Endodermal cell (in vitro differentiated cells): ENCODE results near the gene CCSER1. TPM values are rescaled to one million over a fixed set of nuclear protein-coding genes. Genes with fewer than 3 reads are reported as not detected.
"Not testable (repeated sequence)": the region's sequence is repeated elsewhere in the genome, so short reads cannot be mapped to it uniquely, and the experiment has no call there.

ENCODE experiments used
- DNase-seq: peaks from one replicate; pipeline ENCODE4 v3.0.0-alpha.2; 2017
- H3K27ac ChIP-seq: 2 replicates; pipeline ENCODE4 v1.5.1; 2013; ENCODE audit warnings: mild to moderate bottlenecking, low read depth, low read length, moderate library complexity
- H3K27me3 ChIP-seq: 2 replicates; pipeline ENCODE4 v1.6.1; 2013; ENCODE audit warnings: mild to moderate bottlenecking, low read length, moderate library complexity; ENCODE audit not compliant: insufficient read depth, control insufficient read depth, poor library complexity, severe bottlenecking
- H3K36me3 ChIP-seq: 2 replicates; pipeline ENCODE4 v1.7.0; 2013; ENCODE audit warnings: mild to moderate bottlenecking, low read length, moderate library complexity; ENCODE audit not compliant: control insufficient read depth, insufficient read depth
- H3K4me1 ChIP-seq: one replicate; pipeline ENCODE4 v1.7.0; 2013; ENCODE audit warnings: low read length; ENCODE audit not compliant: control insufficient read depth, insufficient read depth
- H3K4me3 ChIP-seq: 2 replicates; pipeline ENCODE4 v1.5.1; 2013; ENCODE audit warnings: mild to moderate bottlenecking, low read length, moderate library complexity
- H3K9ac ChIP-seq: 2 replicates; pipeline ENCODE4 v1.6.1; 2013; ENCODE audit warnings: mild to moderate bottlenecking, low read length, moderate library complexity; ENCODE audit not compliant: poor library complexity, severe bottlenecking; ENCODE audit errors: extremely low read depth
- H3K9me3 ChIP-seq: 2 replicates; pipeline ENCODE4 v1.6.1; 2013; ENCODE audit warnings: mild to moderate bottlenecking, low read length, moderate library complexity; ENCODE audit not compliant: control insufficient read depth
- H3K27ac Mint-ChIP-seq: 2 replicates; pipeline ENCODE4 v1.8.0; 2020; ENCODE audit warnings: mixed read lengths
- H3K27me3 Mint-ChIP-seq: 2 replicates; pipeline ENCODE4 v1.8.0; 2021; ENCODE audit warnings: mild to moderate bottlenecking, mixed read lengths; ENCODE audit not compliant: insufficient read depth
- H3K36me3 Mint-ChIP-seq: 2 replicates; pipeline ENCODE4 v1.8.0; 2020; ENCODE audit warnings: low read depth, mixed read lengths
- H3K4me1 Mint-ChIP-seq: 2 replicates; pipeline ENCODE4 v1.8.0; 2020; ENCODE audit warnings: mixed read lengths
- H3K4me3 Mint-ChIP-seq: 2 replicates; pipeline ENCODE4 v1.8.0; 2020; ENCODE audit warnings: mild to moderate bottlenecking, moderate library complexity, mixed read lengths
- H3K9me3 Mint-ChIP-seq: 2 replicates; pipeline ENCODE4 v1.8.0; 2020; ENCODE audit warnings: mild to moderate bottlenecking, mixed read lengths
- WGBS, 2 experiments: methylation state at CpG; one replicate each; pipeline versions ENCODE4 v1.1.5 to v1.1.7; 2013; ENCODE audit warnings: missing lambda C conversion rate in 2 of 2, mixed read lengths in 1 of 2; ENCODE audit not compliant: insufficient coverage in 1 of 2, insufficient read length in 1 of 2; 5-methylcytosine and 5-hydroxymethylcytosine counted together
- total RNA-seq, 2 donors: library from RNA; stranded (reverse); fragmentation: NEBNext Ultra II Directional in 1 of 2; extraction: Animal tissue kit (Norgen Biotek cat#: 25700) in 1 of 2; gene quantifications; 2 replicates in 1 of 2; 3 replicates in 1 of 2; pipeline ENCODE4 v1.2.1, GENCODE V29; 2021
- TF ChIP-seq, protein P1 (sequence below): fragments of 200-600 bp; sonication (generic); conservative IDR thresholded peaks from 2 replicates; pipeline ENCODE4 v1.5.0; 2021; ENCODE audit warnings: antibody characterized with exemption, mild to moderate bottlenecking

Gene CCSER1
- total RNA-seq, 2 donors from 2014 or later = 1.1 to 2.2 TPM

DNA sequence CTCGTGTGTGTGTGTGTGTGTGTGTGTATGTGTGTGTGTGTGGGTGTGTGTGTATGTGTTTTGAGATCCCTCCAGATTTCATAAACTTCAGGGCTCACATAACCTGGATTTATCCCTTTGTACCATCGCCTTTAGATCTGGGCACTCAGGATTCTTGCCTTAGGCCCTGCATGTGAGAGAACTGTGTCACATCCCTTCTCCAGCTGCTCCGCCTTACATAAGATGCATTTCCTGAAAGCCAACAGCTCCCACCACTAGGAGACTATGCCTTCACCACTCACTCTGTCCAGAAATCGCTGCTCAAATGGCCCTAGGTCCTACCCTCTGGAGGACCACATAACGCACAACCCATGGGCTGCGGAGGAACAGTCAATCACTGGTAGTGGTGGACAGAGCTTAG, 348.8 kb downstream of the CCSER1 start:
- Histone ChIP-seq H3K27me3 (no peaks in the 10 kb centered on the region), H3K4me1 (no peaks in the 10 kb centered on the region), H3K9ac (no peak overlapping the region), H3K36me3 (no peaks in the 10 kb centered on the region), H3K4me3 (no peak overlapping the region), H3K9me3 (no peaks in the 10 kb centered on the region), H3K27ac (no peak overlapping the region)
- Mint-ChIP-seq H3K4me1 (peaks cover 4% of the 10 kb centered on the region), H3K9me3 (peaks cover 20% of the 10 kb centered on the region), H3K36me3 (no peaks in the 10 kb centered on the region), H3K27ac (no peak overlapping the region), H3K27me3 (no peaks in the 10 kb centered on the region), H3K4me3 (no peak overlapping the region)
- no peak for DNase-seq
- WGBS, 2 experiments = 94 to 100% methylated on average over 1 to 6 of the region's 6 CpGs
- TF ChIP-seq, protein P1, sequence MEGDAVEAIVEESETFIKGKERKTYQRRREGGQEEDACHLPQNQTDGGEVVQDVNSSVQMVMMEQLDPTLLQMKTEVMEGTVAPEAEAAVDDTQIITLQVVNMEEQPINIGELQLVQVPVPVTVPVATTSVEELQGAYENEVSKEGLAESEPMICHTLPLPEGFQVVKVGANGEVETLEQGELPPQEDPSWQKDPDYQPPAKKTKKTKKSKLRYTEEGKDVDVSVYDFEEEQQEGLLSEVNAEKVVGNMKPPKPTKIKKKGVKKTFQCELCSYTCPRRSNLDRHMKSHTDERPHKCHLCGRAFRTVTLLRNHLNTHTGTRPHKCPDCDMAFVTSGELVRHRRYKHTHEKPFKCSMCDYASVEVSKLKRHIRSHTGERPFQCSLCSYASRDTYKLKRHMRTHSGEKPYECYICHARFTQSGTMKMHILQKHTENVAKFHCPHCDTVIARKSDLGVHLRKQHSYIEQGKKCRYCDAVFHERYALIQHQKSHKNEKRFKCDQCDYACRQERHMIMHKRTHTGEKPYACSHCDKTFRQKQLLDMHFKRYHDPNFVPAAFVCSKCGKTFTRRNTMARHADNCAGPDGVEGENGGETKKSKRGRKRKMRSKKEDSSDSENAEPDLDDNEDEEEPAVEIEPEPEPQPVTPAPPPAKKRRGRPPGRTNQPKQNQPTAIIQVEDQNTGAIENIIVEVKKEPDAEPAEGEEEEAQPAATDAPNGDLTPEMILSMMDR = no peak

DNA sequence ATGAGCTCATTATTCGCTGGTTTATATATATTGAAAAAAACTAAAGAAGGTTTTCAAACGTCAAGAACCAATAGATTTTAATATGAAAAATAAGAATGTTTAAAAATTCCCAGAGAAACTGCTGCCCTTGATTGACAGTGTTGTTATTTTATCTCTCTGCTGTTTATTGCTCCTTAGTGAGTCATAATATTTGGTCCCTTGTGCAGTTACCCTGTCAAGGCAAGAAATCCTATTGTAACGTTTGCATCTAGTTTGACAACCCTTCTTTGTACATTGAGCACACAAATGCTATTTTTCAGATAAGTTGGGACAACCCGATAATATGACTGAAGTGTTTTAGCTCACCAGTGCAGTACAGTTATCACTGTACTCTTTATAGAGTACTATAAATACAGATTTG, 349.4 kb downstream of the CCSER1 start:
- H3K4me3 Mint-ChIP-seq = no peak overlapping the region
- TF ChIP-seq, protein P1 = no peak
- DNase-seq = no peak
- no peaks in the 10 kb centered on the region for H3K36me3 Mint-ChIP-seq
- H3K27me3 ChIP-seq = no peaks in the 10 kb centered on the region
- H3K9me3 ChIP-seq = no peaks in the 10 kb centered on the region
- H3K4me3 ChIP-seq = no peak overlapping the region
- H3K27ac ChIP-seq = no peak overlapping the region
- H3K36me3 ChIP-seq = no peaks in the 10 kb centered on the region
- H3K9me3 Mint-ChIP-seq = peaks cover 23% of the 10 kb centered on the region
- H3K27me3 Mint-ChIP-seq = no peaks in the 10 kb centered on the region
- WGBS, 2 experiments = 89 to 100% methylated on average over 2 to 4 of the region's 4 CpGs
- H3K9ac ChIP-seq = no peak overlapping the region
- H3K4me1 Mint-ChIP-seq = peaks cover 4% of the 10 kb centered on the region
- no peak overlapping the region for H3K27ac Mint-ChIP-seq
- no peaks in the 10 kb centered on the region for H3K4me1 ChIP-seq

DNA sequence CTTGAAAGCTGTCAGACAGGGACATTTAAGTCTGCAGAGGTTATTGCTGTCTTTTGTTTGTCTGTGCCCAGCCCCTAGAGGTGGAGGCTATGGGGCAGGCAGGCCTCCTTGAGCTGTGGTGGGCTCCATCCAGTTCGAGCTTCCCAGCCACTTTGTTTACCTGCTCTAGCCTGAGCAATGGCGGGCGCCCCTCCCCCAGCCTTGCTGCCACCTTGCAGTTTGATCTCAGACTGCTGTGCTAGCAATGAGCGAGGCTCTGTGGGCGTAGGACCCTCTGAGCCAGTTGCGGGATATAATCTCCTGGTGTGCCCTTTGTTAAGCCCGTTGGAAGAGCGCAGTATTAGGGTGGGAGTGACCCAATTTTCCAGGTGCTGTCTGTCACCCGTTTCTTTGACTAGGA, 357.7 kb downstream of the CCSER1 start:
- not testable (repeated sequence) for H3K4me1 Mint-ChIP-seq, H3K27me3 Mint-ChIP-seq, H3K4me3 Mint-ChIP-seq, H3K27ac Mint-ChIP-seq, H3K4me3 ChIP-seq, H3K9ac ChIP-seq, H3K27ac ChIP-seq, H3K36me3 ChIP-seq, DNase-seq, H3K9me3 ChIP-seq, H3K27me3 ChIP-seq, H3K36me3 Mint-ChIP-seq, H3K4me1 ChIP-seq
- peaks cover 55% of the 10 kb centered on the region for H3K9me3 Mint-ChIP-seq
- 94% methylated on average over 5 to 9 of the region's 9 CpGs for WGBS, 2 experiments

DNA sequence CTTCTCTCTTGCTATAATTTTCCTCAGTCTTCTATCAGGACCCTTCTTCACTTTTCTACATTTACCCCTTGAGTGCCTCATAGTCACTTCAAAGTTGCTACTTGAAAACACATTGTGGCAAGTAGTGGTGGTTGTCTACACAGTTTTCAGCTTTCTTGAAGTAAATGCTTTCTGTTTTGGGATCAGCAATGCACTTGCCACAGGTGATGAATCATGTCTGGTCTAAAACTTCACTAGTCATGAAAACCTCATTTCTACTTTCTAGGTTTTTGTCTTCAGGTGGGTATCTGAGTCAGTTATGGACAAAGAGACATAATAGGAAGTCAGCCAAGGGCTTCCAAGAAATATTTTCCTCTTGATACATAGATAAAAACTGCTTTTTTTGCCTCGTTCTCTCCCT, 359.2 kb downstream of the CCSER1 start:
- WGBS, 2 experiments = 92% methylated on average over 1 of the region's 1 CpG; no CpG with 5 or more reads in 1 of the 2 experiments
- Histone ChIP-seq H3K4me3 (no peak overlapping the region), H3K4me1 (no peaks in the 10 kb centered on the region), H3K9me3 (peaks cover 5% of the 10 kb centered on the region), H3K27me3 (no peaks in the 10 kb centered on the region), H3K27ac (no peak overlapping the region), H3K36me3 (no peaks in the 10 kb centered on the region), H3K9ac (no peak overlapping the region)
- no peak for DNase-seq
- no peak overlapping the region for H3K27ac Mint-ChIP-seq
- TF ChIP-seq, protein P1 = no peak
- peaks cover 55% of the 10 kb centered on the region for H3K9me3 Mint-ChIP-seq
- H3K4me1 Mint-ChIP-seq = no peaks in the 10 kb centered on the region
- peaks cover 2% of the 10 kb centered on the region for H3K36me3 Mint-ChIP-seq
- H3K4me3 Mint-ChIP-seq = no peak overlapping the region
- no peaks in the 10 kb centered on the region for H3K27me3 Mint-ChIP-seq
